UCSD-AML1 (cell line): Measurements from ENCODE around the gene PWWP2A.

Experiments
- DNase-seq: peaks from one replicate; lab custom pipeline; 2025; ENCODE audit not compliant: unreplicated experiment; lab: John Stamatoyannopoulos, UW

The PWWP2A gene

DNA sequence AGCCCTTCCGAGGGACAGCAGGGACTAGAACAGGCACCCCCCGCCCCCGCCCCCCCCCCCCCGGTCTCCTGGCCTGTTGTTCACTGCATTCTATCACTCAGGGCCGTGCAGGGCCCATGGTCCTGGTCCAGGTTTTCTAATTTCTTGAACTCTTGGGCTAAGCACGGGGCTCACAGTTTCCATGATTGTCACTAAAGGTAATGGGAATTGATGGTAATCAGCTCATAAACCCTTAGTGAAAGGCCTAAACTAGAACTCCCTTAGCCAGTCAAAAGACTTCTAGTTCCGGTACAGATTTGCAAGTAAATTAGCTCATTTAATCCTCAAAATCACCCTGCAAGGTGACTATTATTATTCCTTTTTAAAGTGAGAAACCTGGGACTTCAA, 14.7 kb upstream of the PWWP2A start:
- DNase-seq, result no peak

GRCh38 chr5:160133071-160133917, 14.0 kb upstream of the PWWP2A start:
- DNase-seq, result no peak

GRCh38 chr5:160129841-160130240, 10.6 kb upstream of the PWWP2A start:
- DNase-seq, result no peak

- no peak for DNase-seq
Observed at GRCh38 chr5:160128632-160129031, 9.4 kb upstream of the PWWP2A start.

GRCh38 chr5:160119905-160120266, 636 bp upstream of the PWWP2A start:
- DNase-seq, result no peak

- peak; percentile 58 for DNase-seq
Observed at GRCh38 chr5:160118349-160119141, 705 bp downstream of the PWWP2A start.

- no peak for DNase-seq
Observed at GRCh38 chr5:160116991-160117390, 2.3 kb downstream of the PWWP2A start.

DNA sequence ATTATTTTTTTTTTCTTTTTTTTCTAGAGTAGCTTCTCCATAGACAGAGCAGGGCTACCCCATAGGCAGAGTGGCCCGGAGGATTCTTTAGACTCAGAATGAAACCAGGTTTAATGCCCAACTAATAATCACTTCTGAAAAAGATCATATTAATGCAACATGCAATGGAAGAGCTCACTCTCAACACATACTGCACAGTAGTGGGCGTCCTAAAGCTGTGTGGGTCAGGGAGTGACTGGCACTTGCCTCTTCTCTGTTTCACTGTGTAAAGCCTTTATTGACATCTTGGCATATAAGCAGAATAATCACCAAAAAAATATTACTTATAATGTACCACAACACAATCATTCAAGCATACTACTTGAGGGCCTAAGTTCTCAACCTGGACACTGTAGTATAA, 11.1 kb downstream of the PWWP2A start:
- DNase-seq, result no peak

DNA sequence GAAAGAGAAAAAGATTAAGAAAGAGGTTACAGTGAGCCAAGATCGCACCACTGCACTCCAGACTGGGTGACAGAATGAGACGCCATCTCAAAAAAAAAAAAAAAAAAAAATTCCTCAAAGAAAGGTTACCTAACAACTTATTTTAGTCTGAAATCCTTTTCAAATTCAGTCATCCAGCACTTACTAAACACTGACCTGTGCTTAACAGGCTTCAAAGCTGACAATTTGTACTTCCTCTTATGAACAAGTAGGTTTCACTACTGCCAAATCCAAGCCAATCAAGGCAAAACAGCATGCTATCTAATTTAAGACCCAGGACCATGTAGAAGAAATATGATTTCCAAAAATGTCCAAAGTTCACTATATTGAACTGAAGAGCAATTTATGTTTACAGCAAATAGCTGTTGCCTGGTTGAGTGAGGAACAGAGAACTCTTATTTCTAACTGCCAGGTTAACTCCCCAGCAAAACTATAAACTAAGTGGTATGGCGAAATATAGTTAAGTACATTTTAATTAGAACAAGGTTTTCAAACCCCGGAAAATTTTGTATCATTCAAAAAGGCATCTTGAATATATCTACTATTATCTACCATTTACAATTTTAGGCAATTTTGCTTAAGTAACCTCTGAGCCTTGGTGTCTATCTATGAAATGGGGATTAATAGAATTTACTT, 13.4 kb downstream of the PWWP2A start:
- DNase-seq, result no peak

DNA sequence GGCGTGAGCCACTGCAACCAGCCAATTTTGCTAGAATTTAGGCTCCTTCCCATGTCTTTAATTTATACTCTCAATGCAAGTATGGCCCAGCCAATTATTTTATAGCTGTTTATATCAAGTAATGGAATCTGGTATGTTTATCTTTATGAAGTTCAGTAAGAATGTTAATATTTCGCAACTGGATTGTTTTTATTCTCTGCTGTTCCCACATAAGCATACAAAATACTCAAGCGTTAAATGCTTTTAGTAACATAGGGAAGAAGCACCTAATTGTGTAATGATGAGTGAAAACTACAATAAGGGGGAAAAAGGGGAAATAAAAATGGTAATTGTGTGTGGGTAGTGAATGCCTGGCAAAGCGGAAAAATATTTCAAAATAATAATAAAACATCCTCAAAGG, 21.3 kb downstream of the PWWP2A start:
- DNase-seq, result no peak

- DNase-seq, result no peak
Observed at GRCh38 chr5:160096178-160096577, 23.1 kb downstream of the PWWP2A start.

DNA sequence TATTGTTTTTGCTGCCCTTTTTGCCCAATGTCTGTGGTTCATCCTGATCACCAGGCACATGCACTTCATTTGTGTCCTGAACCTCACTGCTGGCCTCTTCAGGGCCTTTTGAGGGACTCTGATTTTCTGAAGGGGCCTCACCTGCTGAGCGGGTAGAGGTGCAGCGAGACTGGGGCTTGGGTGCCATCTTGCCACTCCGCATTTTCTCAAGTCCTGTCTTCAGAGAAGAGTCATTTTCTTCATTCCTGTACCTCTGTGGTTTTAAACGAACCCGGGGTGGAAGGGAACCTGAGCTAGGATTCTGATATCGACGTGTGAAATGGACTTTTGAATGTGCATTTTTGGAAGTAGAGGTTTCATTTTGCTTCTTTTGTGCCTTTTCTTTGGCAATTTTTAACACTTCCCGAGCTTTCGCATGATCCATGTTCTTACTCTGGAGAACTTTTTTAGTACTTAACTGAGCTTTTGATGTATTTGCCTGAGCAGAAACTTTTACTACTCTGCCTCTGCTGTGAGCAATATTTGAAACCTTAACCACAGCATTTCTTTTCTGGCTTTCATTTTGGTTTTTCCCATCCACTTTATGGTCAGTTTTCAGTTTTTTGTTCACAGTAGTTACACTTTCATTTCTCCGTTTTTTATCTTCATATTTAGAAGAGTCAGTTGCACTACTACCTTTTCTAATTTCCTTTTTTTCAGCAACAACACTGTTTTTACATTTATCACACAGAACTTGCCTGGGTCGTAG, 26.1 kb downstream of the PWWP2A start:
- DNase-seq, result no peak

- no peak for DNase-seq
Observed at GRCh38 chr5:160092514-160092913, 26.7 kb downstream of the PWWP2A start.

DNA sequence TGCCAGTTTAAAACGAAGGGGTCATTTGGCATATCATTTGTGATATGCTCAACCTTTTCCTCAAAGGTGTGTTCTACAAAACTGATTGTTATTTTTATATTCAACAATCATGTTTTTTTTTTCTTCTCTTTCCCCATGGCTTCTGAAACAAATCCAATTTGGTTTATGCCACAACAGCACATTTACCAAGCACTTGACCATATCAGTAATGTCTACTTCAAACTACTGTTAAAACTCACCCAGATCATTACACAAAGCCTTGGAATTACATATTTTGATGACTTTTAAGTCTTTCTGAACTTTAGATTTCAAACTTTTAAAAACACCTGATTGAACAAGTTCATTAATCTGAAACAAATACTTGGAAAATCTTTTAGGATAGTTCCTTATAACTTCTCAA, 29.2 kb downstream of the PWWP2A start:
- DNase-seq, result no peak

GRCh38 chr5:160089531-160089930, 29.7 kb downstream of the PWWP2A start:
- no peak for DNase-seq

- no peak for DNase-seq
Observed at GRCh38 chr5:160088805-160089204, 30.4 kb downstream of the PWWP2A start.

DNA sequence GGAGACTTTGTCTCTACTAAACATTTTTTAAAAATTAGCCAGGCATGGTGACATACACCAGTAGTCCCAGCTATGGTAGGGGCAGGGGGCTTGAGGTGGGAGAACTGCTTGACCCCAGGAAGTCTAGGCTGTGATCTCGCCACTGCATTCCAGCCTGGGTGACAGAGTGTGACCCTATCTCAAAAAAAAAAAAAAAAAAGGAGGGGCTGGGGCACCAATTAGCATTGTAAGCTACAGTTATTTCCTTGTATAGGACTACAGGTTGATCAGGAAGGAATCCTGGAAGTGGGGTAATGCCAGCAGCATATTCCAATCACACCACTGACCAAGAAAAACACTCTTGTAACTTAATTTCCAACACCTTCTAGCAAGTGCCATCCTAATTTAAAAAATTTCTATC, 32.1 kb downstream of the PWWP2A start:
- no peak for DNase-seq

DNA sequence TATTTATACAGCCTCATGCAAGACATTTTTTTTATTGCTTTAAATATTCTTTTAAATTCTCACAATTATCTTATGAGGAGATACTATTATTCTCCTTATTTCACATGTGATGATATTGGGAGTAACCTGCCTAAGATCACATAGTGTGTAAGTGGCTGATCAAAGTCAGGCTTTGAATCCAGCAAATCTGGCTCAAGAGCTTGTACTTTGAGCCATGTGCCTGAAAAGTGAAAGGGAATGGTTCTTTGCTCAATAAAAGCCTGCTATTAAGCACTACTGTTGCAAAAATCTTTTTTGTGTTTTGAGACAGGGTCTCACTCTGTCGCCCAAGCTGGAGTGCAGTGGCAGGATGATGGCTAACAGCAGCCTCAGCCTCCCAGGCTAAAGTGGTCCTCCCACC, 35.1 kb downstream of the PWWP2A start:
- DNase-seq, result no peak

- no peak for DNase-seq
Observed at GRCh38 chr5:160083501-160083900, 35.7 kb downstream of the PWWP2A start.

DNA sequence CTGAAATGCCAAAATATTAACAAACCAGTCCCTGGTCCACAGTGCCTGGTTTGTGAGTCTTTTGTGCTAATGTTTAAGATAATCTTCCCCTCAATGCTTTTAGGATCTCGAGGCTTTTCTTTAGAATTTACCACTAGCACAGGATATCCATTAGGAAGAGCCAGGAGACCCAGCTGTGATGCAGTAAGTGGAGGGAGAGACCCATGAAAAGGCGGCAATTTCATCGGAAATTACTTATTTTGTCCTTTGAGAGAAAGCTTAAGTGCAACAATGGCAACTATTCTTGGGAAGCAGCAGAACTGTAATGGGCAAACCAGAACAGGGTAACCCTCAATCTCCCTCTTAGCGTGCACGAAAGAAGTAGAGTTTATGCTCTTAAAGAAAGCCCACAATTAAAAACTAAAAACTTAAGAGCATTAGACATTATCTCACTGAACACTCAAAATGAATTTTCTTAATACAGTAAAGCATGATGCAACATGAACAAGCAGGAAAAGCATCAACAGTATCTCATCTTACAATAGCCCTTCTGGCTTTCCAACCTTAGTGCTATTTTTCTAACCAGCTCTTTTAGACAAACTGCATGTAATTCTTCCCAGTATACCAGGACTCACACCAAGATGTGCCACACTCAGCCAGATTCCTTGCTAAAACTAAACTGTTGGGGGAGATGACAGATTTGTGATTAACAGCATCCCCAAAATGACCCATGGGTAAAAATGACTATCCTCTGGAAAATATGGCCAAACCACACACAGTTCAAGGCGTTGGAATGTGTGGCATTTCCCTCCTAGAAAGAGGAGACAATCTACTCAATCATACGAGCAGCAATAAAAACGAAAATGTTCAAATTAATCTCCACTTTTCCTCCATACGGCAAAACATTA, 36.4 kb downstream of the PWWP2A start:
- no peak for DNase-seq
